ENCODE measurements around the gene C11orf21.

The C11orf21 gene

GRCh38 chr11:2248242-2248641, 53.5 kb downstream of the C11orf21 start:
- Histone ChIP-seq H3K9me3 (ENCODE audit: insufficient read depth, low read depth, low read length) (no peaks in the 10 kb centered on the region), H3K27me3 (ENCODE audit: insufficient read depth, low read length, poor library complexity, severe bottlenecking) (no peaks in the 10 kb centered on the region), H2AFZ (ENCODE audit: low read length) (no peak overlapping the region), H3K36me3 (ENCODE audit: insufficient read depth, low read length) (no peaks in the 10 kb centered on the region), H3K4me1 (ENCODE audit: insufficient read depth, low read length, poor library complexity, severe bottlenecking) (no peaks in the 10 kb centered on the region), H4K20me1 (ENCODE audit: insufficient read depth, low read length, poor library complexity, severe bottlenecking) (no peaks in the 10 kb centered on the region), H3K4me2 (ENCODE audit: low read depth, low read length, poor library complexity, severe bottlenecking) (no peak overlapping the region), H3K9me2 (replicated peaks; ENCODE audit: low read depth, low read length) (no peaks in the 10 kb centered on the region), H3K4me3 (ENCODE audit: low read length, poor library complexity, severe bottlenecking) (no peak overlapping the region), H3F3A (ENCODE audit: low read depth) (no peaks in the 10 kb centered on the region), H3K79me2 (ENCODE audit: insufficient read depth, low read length) (no peaks in the 10 kb centered on the region), H3K9ac (ENCODE audit: low read depth, low read length, poor library complexity, severe bottlenecking) (no peak overlapping the region)
- TF ChIP-seq CTCF (conservative IDR thresholded peaks at IDR 0.05; ENCODE audit: low read length) (no peak), EZH2phosphoT487 (IDR thresholded peaks at IDR 0.05; ENCODE audit: borderline replicate concordance) (no peak)

GRCh38 chr11:2247496-2247895, 54.2 kb downstream of the C11orf21 start:
- no peak overlapping the region for H3K9ac ChIP-seq (ENCODE audit: low read depth, low read length, poor library complexity, severe bottlenecking)
- no peaks in the 10 kb centered on the region for H3K36me3 ChIP-seq (ENCODE audit: insufficient read depth, low read length)
- 0 out of 2 replicates have a peak, but pooled peaks cover 2% of the 10 kb centered on the region for H3K9me3 ChIP-seq (ENCODE audit: insufficient read depth, low read depth, low read length)
- H3K4me1 ChIP-seq (ENCODE audit: insufficient read depth, low read length, poor library complexity, severe bottlenecking), result no peaks in the 10 kb centered on the region
- H3K4me3 ChIP-seq (ENCODE audit: low read length, poor library complexity, severe bottlenecking), result no peak overlapping the region
- H4K20me1 ChIP-seq (ENCODE audit: insufficient read depth, low read length, poor library complexity, severe bottlenecking), result no peaks in the 10 kb centered on the region
- H3K4me2 ChIP-seq (ENCODE audit: low read depth, low read length, poor library complexity, severe bottlenecking), result no peak overlapping the region
- H3K27me3 ChIP-seq (ENCODE audit: insufficient read depth, low read length, poor library complexity, severe bottlenecking), result no peaks in the 10 kb centered on the region
- H3K79me2 ChIP-seq (ENCODE audit: insufficient read depth, low read length), result no peaks in the 10 kb centered on the region
- H3F3A ChIP-seq (ENCODE audit: low read depth), result no peaks in the 10 kb centered on the region
- no peaks in the 10 kb centered on the region for H3K9me2 ChIP-seq (replicated peaks; ENCODE audit: low read depth, low read length)
- H2AFZ ChIP-seq (ENCODE audit: low read length), result no peak overlapping the region
- TF ChIP-seq EZH2phosphoT487 (IDR thresholded peaks at IDR 0.05; ENCODE audit: borderline replicate concordance), result no peak
- no peak for TF ChIP-seq CTCF (conservative IDR thresholded peaks at IDR 0.05; ENCODE audit: low read length)
